ENCODE measurements around the gene NFATC2.

Gene NFATC2

DNA sequence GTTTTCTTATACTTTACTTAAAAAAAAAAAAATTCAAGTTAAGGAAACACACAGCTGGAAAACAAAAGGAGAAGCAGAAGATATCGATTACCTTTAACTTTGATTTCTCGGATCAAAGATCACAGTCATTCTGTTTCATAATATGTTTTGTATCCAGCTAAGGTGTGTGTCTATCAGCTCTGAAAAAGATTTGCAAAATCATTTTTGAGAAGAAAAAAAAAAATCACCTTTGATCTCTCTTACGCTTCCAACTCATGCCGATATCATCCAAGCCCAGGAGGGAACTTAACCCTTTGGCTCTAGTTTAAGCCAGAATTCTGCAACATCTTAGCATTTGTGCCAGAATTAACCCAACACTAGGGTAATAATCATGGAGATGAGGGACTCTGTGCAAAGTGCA is 144.0 kb downstream of the NFATC2 start:
- DNase-seq (ENCODE audit: low read depth in 2 of 2), result no peak
- no peak overlapping the region for H3K4me3 ChIP-seq (replicated peaks in 1 of 2; ENCODE audit: low read depth in 2 of 2, low read length in 2 of 2)
- TF ChIP-seq, protein P1, sequence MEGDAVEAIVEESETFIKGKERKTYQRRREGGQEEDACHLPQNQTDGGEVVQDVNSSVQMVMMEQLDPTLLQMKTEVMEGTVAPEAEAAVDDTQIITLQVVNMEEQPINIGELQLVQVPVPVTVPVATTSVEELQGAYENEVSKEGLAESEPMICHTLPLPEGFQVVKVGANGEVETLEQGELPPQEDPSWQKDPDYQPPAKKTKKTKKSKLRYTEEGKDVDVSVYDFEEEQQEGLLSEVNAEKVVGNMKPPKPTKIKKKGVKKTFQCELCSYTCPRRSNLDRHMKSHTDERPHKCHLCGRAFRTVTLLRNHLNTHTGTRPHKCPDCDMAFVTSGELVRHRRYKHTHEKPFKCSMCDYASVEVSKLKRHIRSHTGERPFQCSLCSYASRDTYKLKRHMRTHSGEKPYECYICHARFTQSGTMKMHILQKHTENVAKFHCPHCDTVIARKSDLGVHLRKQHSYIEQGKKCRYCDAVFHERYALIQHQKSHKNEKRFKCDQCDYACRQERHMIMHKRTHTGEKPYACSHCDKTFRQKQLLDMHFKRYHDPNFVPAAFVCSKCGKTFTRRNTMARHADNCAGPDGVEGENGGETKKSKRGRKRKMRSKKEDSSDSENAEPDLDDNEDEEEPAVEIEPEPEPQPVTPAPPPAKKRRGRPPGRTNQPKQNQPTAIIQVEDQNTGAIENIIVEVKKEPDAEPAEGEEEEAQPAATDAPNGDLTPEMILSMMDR (IDR thresholded peaks at IDR 0.05; ENCODE audit: low read depth, low read length), result no peak

DNA sequence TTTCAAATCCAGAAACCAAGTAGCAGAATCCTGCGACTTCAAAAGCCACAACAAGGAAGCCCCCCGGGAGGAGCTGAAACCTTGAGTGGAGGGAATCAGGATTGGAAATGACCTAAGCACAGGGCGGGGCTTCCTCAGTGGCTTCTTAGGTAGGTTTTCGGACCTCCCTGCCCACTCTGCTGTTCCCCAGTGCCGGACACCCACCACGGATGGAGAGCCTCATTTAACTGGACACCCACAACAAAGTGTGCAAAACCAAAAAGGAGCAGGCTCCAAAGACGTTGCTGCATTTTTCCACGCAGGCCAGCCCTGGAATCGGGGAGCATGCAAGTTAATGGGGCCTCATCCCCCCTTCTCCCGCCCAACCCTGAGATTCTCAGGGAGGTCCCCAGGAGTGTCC is 144.4 kb downstream of the NFATC2 start:
- TF ChIP-seq, protein P1 (IDR thresholded peaks at IDR 0.05; ENCODE audit: low read depth, low read length), result no peak
- no peak overlapping the region for H3K4me3 ChIP-seq (replicated peaks in 1 of 2; ENCODE audit: low read depth in 2 of 2, low read length in 2 of 2)
- DNase-seq (ENCODE audit: low read depth in 2 of 2), result no peak

DNA sequence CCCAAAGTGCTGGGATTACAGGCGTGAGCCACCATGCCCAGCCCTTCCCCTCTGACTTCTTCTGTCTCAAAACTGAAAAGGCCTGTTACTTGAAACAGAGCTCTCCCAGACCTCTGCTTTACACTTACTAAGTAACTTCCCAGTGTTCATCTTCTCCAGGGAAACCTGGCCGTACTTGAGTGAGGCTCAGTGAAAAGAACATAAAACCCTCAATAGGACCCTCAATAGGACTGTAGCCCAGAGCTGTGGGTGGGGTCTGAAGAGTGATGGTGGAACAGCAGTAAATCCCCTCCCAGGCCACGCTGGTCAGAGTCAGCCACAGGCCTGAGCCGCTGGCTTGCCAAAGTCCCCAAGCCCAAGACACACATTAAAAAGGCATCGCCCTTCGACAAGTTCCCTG is 145.4 kb downstream of the NFATC2 start:
- H3K4me3 ChIP-seq (replicated peaks in 1 of 2; ENCODE audit: low read depth in 2 of 2, low read length in 2 of 2), result no peak overlapping the region
- DNase-seq (ENCODE audit: low read depth in 2 of 2), result no peak
- TF ChIP-seq, protein P1 (IDR thresholded peaks at IDR 0.05; ENCODE audit: low read depth, low read length), result no peak

DNA sequence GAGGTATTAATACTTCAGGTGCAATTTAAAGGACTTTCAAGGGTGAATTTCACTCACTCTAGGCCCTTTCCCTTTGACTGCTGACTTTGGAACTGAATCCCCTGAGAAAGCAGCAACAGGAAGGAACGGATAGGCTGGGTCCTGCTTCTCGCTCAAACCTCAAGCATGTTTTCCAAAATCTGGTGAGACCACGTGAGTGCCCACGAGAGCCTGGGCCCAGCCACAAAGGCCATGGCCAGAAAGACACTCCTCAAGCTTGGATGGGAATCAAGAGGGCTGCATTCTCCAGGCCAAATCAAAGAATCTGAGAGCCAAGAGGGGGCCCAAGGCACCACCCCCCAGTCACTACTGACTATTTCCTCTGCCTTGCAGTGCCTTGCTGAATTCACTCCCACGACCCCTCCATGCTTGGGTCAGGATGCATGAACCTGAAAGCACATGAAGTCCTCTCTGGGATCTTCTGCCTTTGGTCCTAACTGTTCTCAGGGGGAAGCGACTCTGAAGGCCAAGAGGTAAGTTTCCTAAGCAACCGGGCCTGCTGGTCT is 146.1 kb downstream of the NFATC2 start:
- TF ChIP-seq, protein P1 (IDR thresholded peaks at IDR 0.05; ENCODE audit: low read depth, low read length), result no peak
- no peak for DNase-seq (ENCODE audit: low read depth in 2 of 2)
- H3K4me3 ChIP-seq (replicated peaks in 1 of 2; ENCODE audit: low read depth in 2 of 2, low read length in 2 of 2), result no peak overlapping the region

DNA sequence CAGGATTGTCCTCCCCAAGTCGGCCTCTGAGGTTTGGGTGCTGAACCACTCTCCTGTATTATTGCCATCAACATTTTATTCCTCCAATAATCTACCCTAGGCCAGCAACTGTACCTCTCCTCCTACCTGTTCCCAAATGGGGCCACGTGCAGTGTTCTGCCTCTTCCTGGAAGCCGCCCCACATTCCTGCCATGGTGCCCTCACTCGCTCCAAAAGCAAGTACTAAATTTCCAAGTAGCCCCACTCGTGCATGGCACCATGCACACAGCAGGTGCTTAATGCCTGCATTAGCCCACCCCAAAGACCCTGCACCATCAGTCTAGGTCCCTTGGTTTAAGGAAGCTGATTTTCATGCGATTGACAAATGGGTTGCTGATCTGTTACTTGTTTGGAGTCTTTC is 147.8 kb downstream of the NFATC2 start:
- TF ChIP-seq, protein P1 (IDR thresholded peaks at IDR 0.05; ENCODE audit: low read depth, low read length), result no peak
- DNase-seq (ENCODE audit: low read depth in 2 of 2), result no peak
- H3K4me3 ChIP-seq (replicated peaks in 1 of 2; ENCODE audit: low read depth in 2 of 2, low read length in 2 of 2), result no peak overlapping the region

DNA sequence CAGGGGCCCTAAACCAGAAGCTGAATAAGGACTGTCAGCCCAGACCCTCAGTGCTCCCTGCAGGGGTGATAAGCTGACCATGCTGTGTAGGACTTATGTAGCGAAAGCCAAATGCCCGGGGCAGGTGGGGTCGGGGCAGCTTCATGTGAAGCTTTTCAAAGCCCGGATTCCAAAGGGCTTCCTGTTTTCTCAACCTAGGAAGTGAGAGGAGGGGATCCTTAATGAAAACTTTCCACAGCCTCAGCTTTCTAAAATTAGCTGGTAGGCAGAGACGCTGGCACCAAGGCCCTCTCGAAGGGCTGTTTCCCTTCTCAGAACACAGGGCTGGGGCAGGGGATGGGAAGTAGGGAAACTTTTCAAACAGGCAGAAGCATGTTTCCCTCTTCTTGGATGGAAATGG is 148.9 kb downstream of the NFATC2 start:
- TF ChIP-seq, protein P1 (IDR thresholded peaks at IDR 0.05; ENCODE audit: low read depth, low read length), result no peak
- H3K4me3 ChIP-seq (replicated peaks in 1 of 2; ENCODE audit: low read depth in 2 of 2, low read length in 2 of 2), result no peak overlapping the region
- DNase-seq (ENCODE audit: low read depth in 2 of 2), result no peak

DNA sequence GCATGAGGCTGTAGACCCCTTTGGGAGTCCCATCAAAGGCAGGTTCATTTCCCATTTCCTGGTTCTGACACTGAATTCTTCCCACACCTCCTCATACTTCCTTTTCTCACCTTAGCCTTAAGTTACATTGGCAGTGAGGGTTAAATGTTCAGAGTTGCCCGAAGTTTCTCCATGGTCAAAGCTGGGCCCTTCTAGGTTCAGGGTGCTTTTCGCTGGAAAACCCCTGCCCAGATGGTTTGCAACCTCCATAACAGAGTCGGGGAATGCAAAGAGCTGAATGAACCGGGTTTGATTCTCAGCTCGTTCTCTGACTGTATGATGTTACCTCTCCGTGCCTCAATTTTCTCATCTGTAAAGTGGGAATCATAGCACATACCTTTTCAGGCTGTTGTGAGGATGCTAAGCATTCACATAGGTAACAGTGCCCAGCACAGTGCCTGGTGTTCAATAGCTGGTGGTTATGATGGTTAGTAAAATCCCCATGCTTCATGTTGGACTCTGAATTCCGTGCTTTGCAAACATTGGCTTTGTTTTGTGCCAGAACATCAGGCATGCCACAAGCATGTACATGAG is 149.8 kb downstream of the NFATC2 start:
- DNase-seq (ENCODE audit: low read depth in 2 of 2), result no peak
- no peak overlapping the region for H3K4me3 ChIP-seq (replicated peaks in 1 of 2; ENCODE audit: low read depth in 2 of 2, low read length in 2 of 2)
- TF ChIP-seq, protein P1 (IDR thresholded peaks at IDR 0.05; ENCODE audit: low read depth, low read length), result no peak

All from cardiac fibroblast (primary cell).